SK-N-SH treated with all-trans-retinoic acid at 6 μM for 48 hours (cell line): ENCODE measurements around the gene DHCR24.

Experiments used
- ATAC-seq: fragments of 200-7000 bp; cut with Tn5 transposase; 3 replicates; pipeline ENCODE4 v1.9.1; 2020; ENCODE audit warnings: mild to moderate bottlenecking, moderate library complexity
- ARNTL ChIP-seq: fragments of 450-650 bp; formaldehyde crosslinking; IDR thresholded peaks from 2 replicates; pipeline ENCODE4 v1.5.0; 2020; ENCODE audit warnings: low read depth, mild to moderate bottlenecking, moderate library complexity, borderline replicate concordance
- BACH2 ChIP-seq: fragments of 250-450 bp; sonication (Bioruptor Pico); IDR thresholded peaks from 2 replicates; pipeline ENCODE4 v1.9.0; 2021; ENCODE audit warnings: mild to moderate bottlenecking, borderline replicate concordance
- CSDC2 ChIP-seq: fragments of 250-450 bp; sonication (Bioruptor Pico); IDR thresholded peaks from 2 replicates; pipeline ENCODE4 v1.5.0; 2020; ENCODE audit warnings: mild to moderate bottlenecking, moderate library complexity
- ESRRG ChIP-seq: fragments of 250-450 bp; sonication (Bioruptor Pico); IDR thresholded peaks from 2 replicates; pipeline ENCODE4 v1.6.1; 2021; ENCODE audit warnings: mild to moderate bottlenecking
- GLIS3 ChIP-seq: fragments of 250-450 bp; sonication (Bioruptor Pico); IDR thresholded peaks from 2 replicates; pipeline ENCODE4 v1.5.0; 2020; ENCODE audit warnings: mild to moderate bottlenecking, moderate library complexity
- ISL1 ChIP-seq: fragments of 250-450 bp; sonication (Bioruptor Pico); IDR thresholded peaks from 2 replicates; pipeline ENCODE4 v2.1.2; 2022; ENCODE audit warnings: mild to moderate bottlenecking, moderate library complexity
- OSR1 ChIP-seq: fragments of 250-450 bp; sonication (Bioruptor Pico); IDR thresholded peaks from 2 replicates; pipeline ENCODE4 v1.8.0; 2022; ENCODE audit warnings: moderate library complexity, mild to moderate bottlenecking, inconsistent platforms
- TCF4 ChIP-seq: fragments of 250-450 bp; sonication (Bioruptor Pico); IDR thresholded peaks from 2 replicates; pipeline ENCODE4 v1.8.0; 2021; ENCODE audit warnings: mild to moderate bottlenecking, moderate library complexity, borderline replicate concordance
- TOX ChIP-seq: fragments of 250-450 bp; sonication (Bioruptor Pico); IDR thresholded peaks from 2 replicates; pipeline ENCODE4 v1.8.0; 2021; ENCODE audit warnings: mild to moderate bottlenecking, moderate library complexity, borderline replicate concordance
- ZC3H10 ChIP-seq: fragments of 250-450 bp; sonication (Bioruptor Pico); IDR thresholded peaks from 2 replicates; pipeline ENCODE4 v1.5.1; 2021; ENCODE audit warnings: mild to moderate bottlenecking, moderate library complexity
- ZFP3 ChIP-seq: fragments of 250-450 bp; sonication (Bioruptor Pico); IDR thresholded peaks from 2 replicates; pipeline ENCODE4 v1.5.0; 2020; ENCODE audit warnings: mild to moderate bottlenecking, moderate library complexity
- ZNF565 ChIP-seq: fragments of 450-650 bp; formaldehyde crosslinking; conservative IDR thresholded peaks from 2 replicates; pipeline ENCODE4 v1.5.0; 2020; ENCODE audit warnings: low read depth, mild to moderate bottlenecking, moderate library complexity
- ZNF8 ChIP-seq: fragments of 450-650 bp; formaldehyde crosslinking; IDR thresholded peaks from 2 replicates; pipeline ENCODE4 v1.5.0; 2020; ENCODE audit warnings: mild to moderate bottlenecking, moderate library complexity
- TF ChIP-seq, protein P1 (sequence below): fragments of 250-450 bp; sonication (Bioruptor Pico); IDR thresholded peaks from 2 replicates; pipeline ENCODE4 v1.5.0; 2020; ENCODE audit warnings: mild to moderate bottlenecking, moderate library complexity
- TF ChIP-seq, protein P2 (sequence below): fragments of 250-450 bp; sonication (Bioruptor Pico); IDR thresholded peaks from 2 replicates; pipeline ENCODE4 v1.8.0; 2020; ENCODE audit warnings: mild to moderate bottlenecking, moderate library complexity, borderline replicate concordance
- TF ChIP-seq, protein P3 (sequence below): fragments of 250-450 bp; sonication (Bioruptor Pico); IDR thresholded peaks from 2 replicates; pipeline ENCODE4 v1.8.0; 2021; ENCODE audit warnings: low read depth, mild to moderate bottlenecking, moderate library complexity, borderline replicate concordance
- TF ChIP-seq, protein P4 (sequence below): fragments of 250-450 bp; sonication (Bioruptor Pico); IDR thresholded peaks from 2 replicates; pipeline ENCODE4 v1.5.1; 2020; ENCODE audit warnings: low read depth, mild to moderate bottlenecking, moderate library complexity
- TF ChIP-seq, protein P5 (sequence below): fragments of 250-450 bp; sonication (Bioruptor Pico); IDR thresholded peaks from 2 replicates; pipeline ENCODE4 v1.5.1; 2021; ENCODE audit warnings: mild to moderate bottlenecking, moderate library complexity

Gene DHCR24

DNA sequence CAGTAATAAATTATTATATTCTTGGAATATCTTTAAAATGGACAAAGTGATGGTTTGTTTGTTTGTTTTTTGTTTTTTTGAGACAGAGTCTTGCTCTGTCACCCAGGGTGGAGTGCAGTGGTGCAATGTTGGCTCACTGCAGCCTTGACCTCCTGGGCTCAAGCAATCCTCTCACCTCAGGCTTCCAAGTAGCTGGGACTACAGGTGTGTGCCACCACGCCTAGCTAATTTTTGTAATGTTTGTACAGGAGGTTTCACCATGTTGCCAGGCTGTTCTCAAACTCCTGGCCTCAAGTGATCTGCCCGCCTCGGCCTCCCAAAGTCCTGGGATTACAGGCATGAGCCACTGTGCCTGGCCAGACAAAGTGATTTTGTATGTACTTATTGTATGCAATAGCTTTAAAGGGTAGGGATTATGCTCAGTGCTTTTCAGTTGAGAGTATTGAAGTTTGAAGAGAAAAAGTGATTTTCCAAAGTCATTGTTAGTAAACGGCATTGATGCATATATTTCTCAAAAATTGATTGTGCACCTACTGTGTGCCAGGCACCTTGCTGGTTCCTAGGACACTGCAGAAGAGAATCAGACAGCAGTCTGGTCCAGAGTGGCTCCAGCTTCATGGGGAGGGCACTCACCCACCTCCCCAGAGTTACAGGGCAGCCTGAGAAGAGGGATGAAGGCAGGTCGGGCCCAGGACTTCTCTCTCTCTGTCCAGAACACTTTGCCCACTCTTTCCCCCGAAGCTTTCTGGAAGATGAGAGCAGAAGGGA is 51.7 kb downstream of the DHCR24 start:
- no peak for ATAC-seq
- TF ChIP-seq, protein P1, sequence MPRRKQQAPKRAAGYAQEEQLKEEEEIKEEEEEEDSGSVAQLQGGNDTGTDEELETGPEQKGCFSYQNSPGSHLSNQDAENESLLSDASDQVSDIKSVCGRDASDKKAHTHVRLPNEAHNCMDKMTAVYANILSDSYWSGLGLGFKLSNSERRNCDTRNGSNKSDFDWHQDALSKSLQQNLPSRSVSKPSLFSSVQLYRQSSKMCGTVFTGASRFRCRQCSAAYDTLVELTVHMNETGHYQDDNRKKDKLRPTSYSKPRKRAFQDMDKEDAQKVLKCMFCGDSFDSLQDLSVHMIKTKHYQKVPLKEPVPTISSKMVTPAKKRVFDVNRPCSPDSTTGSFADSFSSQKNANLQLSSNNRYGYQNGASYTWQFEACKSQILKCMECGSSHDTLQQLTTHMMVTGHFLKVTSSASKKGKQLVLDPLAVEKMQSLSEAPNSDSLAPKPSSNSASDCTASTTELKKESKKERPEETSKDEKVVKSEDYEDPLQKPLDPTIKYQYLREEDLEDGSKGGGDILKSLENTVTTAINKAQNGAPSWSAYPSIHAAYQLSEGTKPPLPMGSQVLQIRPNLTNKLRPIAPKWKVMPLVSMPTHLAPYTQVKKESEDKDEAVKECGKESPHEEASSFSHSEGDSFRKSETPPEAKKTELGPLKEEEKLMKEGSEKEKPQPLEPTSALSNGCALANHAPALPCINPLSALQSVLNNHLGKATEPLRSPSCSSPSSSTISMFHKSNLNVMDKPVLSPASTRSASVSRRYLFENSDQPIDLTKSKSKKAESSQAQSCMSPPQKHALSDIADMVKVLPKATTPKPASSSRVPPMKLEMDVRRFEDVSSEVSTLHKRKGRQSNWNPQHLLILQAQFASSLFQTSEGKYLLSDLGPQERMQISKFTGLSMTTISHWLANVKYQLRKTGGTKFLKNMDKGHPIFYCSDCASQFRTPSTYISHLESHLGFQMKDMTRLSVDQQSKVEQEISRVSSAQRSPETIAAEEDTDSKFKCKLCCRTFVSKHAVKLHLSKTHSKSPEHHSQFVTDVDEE (CRISPR knock-in tag): no peak
- TF ChIP-seq ZNF565 (CRISPR knock-in tag) (no peak), ESRRG (CRISPR knock-in tag) (no peak)
- TF ChIP-seq, protein P2, sequence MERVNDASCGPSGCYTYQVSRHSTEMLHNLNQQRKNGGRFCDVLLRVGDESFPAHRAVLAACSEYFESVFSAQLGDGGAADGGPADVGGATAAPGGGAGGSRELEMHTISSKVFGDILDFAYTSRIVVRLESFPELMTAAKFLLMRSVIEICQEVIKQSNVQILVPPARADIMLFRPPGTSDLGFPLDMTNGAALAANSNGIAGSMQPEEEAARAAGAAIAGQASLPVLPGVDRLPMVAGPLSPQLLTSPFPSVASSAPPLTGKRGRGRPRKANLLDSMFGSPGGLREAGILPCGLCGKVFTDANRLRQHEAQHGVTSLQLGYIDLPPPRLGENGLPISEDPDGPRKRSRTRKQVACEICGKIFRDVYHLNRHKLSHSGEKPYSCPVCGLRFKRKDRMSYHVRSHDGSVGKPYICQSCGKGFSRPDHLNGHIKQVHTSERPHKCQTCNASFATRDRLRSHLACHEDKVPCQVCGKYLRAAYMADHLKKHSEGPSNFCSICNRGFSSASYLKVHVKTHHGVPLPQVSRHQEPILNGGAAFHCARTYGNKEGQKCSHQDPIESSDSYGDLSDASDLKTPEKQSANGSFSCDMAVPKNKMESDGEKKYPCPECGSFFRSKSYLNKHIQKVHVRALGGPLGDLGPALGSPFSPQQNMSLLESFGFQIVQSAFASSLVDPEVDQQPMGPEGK (CRISPR knock-in tag): no peak

DNA sequence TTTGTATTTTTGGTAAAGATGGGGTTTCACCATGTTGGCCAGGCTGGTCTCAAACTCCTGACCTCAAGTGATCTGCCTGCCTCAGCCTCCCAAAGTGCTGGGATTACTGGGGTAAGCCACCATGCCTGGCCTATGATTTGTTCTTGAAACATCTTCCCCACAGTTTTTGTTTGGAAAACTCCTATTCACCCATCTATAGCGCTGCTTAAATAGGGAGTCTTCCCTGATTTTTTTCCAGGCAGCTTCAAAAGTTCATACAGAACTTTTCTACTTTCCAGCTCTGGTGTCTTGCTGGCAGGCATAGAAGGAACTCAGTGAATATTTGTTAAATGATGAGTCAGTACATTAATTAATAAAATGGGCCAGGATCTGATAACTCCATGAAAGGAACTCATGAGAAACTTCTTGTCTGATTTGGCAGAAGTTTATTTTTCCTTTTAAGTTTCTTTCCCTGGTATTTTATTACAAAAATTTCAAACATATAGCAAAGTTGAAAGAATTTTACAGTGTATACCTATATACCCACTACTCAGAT is 52.9 kb downstream of the DHCR24 start:
- TF ChIP-seq, protein P3, sequence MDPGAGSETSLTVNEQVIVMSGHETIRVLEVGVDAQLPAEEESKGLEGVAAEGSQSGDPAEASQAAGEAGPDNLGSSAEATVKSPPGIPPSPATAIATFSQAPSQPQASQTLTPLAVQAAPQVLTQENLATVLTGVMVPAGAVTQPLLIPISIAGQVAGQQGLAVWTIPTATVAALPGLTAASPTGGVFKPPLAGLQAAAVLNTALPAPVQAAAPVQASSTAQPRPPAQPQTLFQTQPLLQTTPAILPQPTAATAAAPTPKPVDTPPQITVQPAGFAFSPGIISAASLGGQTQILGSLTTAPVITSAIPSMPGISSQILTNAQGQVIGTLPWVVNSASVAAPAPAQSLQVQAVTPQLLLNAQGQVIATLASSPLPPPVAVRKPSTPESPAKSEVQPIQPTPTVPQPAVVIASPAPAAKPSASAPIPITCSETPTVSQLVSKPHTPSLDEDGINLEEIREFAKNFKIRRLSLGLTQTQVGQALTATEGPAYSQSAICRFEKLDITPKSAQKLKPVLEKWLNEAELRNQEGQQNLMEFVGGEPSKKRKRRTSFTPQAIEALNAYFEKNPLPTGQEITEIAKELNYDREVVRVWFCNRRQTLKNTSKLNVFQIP (CRISPR knock-in tag): no peak
- no peak for TF ChIP-seq ZC3H10 (CRISPR knock-in tag)
- TF ChIP-seq, protein P4, sequence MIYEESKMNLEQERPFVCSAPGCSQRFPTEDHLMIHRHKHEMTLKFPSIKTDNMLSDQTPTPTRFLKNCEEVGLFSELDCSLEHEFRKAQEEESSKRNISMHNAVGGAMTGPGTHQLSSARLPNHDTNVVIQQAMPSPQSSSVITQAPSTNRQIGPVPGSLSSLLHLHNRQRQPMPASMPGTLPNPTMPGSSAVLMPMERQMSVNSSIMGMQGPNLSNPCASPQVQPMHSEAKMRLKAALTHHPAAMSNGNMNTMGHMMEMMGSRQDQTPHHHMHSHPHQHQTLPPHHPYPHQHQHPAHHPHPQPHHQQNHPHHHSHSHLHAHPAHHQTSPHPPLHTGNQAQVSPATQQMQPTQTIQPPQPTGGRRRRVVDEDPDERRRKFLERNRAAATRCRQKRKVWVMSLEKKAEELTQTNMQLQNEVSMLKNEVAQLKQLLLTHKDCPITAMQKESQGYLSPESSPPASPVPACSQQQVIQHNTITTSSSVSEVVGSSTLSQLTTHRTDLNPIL: no peak
- no peak for TF ChIP-seq BACH2 (CRISPR knock-in tag)
- peak; percentile 100 for TF ChIP-seq ZFP3 (CRISPR knock-in tag)
- TF ChIP-seq GLIS3 (CRISPR knock-in tag): no peak
- no peak for TF ChIP-seq TOX
- no peak for TF ChIP-seq TCF4 (CRISPR knock-in tag)
- TF ChIP-seq ZNF8: no peak
- TF ChIP-seq, protein P2 (CRISPR knock-in tag): no peak
- TF ChIP-seq, protein P5, sequence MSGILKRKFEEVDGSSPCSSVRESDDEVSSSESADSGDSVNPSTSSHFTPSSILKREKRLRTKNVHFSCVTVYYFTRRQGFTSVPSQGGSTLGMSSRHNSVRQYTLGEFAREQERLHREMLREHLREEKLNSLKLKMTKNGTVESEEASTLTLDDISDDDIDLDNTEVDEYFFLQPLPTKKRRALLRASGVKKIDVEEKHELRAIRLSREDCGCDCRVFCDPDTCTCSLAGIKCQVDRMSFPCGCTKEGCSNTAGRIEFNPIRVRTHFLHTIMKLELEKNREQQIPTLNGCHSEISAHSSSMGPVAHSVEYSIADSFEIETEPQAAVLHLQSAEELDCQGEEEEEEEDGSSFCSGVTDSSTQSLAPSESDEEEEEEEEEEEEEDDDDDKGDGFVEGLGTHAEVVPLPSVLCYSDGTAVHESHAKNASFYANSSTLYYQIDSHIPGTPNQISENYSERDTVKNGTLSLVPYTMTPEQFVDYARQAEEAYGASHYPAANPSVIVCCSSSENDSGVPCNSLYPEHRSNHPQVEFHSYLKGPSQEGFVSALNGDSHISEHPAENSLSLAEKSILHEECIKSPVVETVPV (CRISPR knock-in tag): no peak
- no peak for TF ChIP-seq OSR1 (CRISPR knock-in tag)
- peak; percentile 72 for TF ChIP-seq ISL1 (CRISPR knock-in tag)
- TF ChIP-seq ARNTL (CRISPR knock-in tag): no peak
- ATAC-seq: peak; percentile 54; the same call in 2 of the 3 replicates

DNA sequence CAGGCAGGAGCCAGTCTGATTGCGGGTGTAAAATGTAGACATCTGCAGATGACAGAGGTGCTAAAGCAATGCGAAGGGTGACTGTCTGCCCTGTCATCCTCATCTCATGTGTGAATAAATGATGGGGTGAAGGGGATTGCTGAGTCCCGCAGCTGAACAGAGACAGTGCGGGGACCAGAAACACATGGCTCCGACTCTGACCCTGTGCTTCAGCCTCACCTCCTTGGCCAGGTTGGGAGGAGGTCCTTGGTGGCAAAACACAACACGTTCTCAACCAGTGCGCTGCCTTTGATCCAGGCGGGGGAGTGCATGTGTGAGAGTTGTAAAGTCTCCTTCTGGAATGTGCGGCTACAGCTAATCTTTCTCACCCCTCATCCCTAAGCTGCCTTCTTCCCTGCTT is 53.9 kb downstream of the DHCR24 start:
- ATAC-seq: no peak
- TF ChIP-seq ZNF8: no peak
- no peak for TF ChIP-seq OSR1 (CRISPR knock-in tag)
- TF ChIP-seq CSDC2 (CRISPR knock-in tag): no peak
- TF ChIP-seq, protein P1 (CRISPR knock-in tag): no peak
- TF ChIP-seq, all 23 proteins: peak for 0
